ENCODE results near the gene ZHX3. TPM values are rescaled to one million over a fixed set of nuclear protein-coding genes. Genes with fewer than 3 reads are reported as not detected.

The ZHX3 gene
- total and polyA plus RNA-seq, 10 of the 15 experiments (the other 5 are each of a cell fraction or from before 2014, with no cell fraction given): 1.3 to 14.0 (median 5.0) TPM

GRCh38 chr20:41158082-41158625 is 159.4 kb downstream of the ZHX3 start:
- FAIRE-seq (no peak), DNase-seq (ENCODE audit: low read depth, low spot score) (no peak), ATAC-seq (no peak)
- ChIA-PET RAD21 (ENCODE audit: unreplicated experiment) (interaction anchor here (0.6 to 5.8 kb wide), 13 partner anchors 9 to 189 kb away, joined by 3 to 72 read pairs (median 4); partner anchors contain the start of gene LPIN3), CTCF (interaction anchor here (0.5 to 7.5 kb wide), 10 partner anchors 12 to 204 kb away, joined by 3 to 105 read pairs (median 11); partner anchors contain the start of genes LPIN3 and PLCG1), POLR2A (interaction anchor here (5.1 to 5.7 kb wide), 2 partner anchors 15 to 24 kb away, joined by 29 to 84 read pairs; partner anchors contain the start of gene PLCG1), SMC1A (ENCODE audit: uncharacterized antibody, unreplicated experiment) (interaction anchor here (1.1 to 5.8 kb wide), 12 partner anchors 14 to 192 kb away, joined by 3 to 71 read pairs (median 10); partner anchors contain the start of gene PLCG1)
- Histone ChIP-seq H3K79me2 (ENCODE audit: control insufficient read depth, insufficient read depth, low read length) (peaks cover 42% of the 10 kb centered on the region), H3K27me3 (replicated peaks in 1 of 2; ENCODE audit: control insufficient read depth in 2 of 2, insufficient read depth in 2 of 2, low read length in 1 of 2) (no peaks in the 10 kb centered on the region), H3K9ac (ENCODE audit: control insufficient read depth, insufficient read depth, low read length) (no peak overlapping the region; the same call in 1 of the 2 replicates), H3K4me3 (no peak overlapping the region; the same call in 1 of the 2 replicates), H3K27ac (ENCODE audit: control insufficient read depth, insufficient read depth) (peak overlapping the region; percentile 81), H2AFZ (ENCODE audit: control insufficient read depth, low read depth, low read length) (no peak overlapping the region), H3K4me1 (ENCODE audit: control insufficient read depth, insufficient read depth, low read length) (peaks cover 52% of the 10 kb centered on the region), H3K4me2 (ENCODE audit: control insufficient read depth, insufficient read depth) (peak overlapping the region; percentile 82), H4K20me1 (ENCODE audit: control insufficient read depth, insufficient read depth) (no peaks in the 10 kb centered on the region; the same call in none of the 2 replicates), H3K9me3 (replicated peaks; ENCODE audit: control insufficient read depth, insufficient read depth, low read length) (no peaks in the 10 kb centered on the region), H3K36me3 (ENCODE audit: control insufficient read depth in 2 of 2, insufficient read depth in 2 of 2, low read length in 1 of 2) (peaks cover 13 to 27% of the 10 kb centered on the region in 2 experiments)
- in situ Hi-C loops (cut with MboI): no loop called here
- 92% methylated on average over 6 of the region's 6 CpGs for WGBS (ENCODE audit: insufficient coverage, insufficient replicate concordance, low lambda C conversion rate, missing lambda C conversion rate)
- intact Hi-C loops (cut with micrococcal nuclease; ENCODE audit: unreplicated experiment): no loop called here
- TF ChIP-seq RCOR1 (conservative IDR thresholded peaks at IDR 0.05; ENCODE audit: low read depth, low read length): no peak
- no peak for TF ChIP-seq SPI1 (IDR thresholded peaks at IDR 0.05; ENCODE audit: borderline replicate concordance, insufficient read depth, low read depth, low read length)
- TF ChIP-seq JUNB (IDR thresholded peaks at IDR 0.05): no peak
- TF ChIP-seq CTCF (IDR thresholded peaks at IDR 0.05 in 2 of 3, conservative IDR thresholded peaks at IDR 0.05 in 1 of 3; ENCODE audit: control insufficient read depth in 2 of 3, extremely low read depth in 1 of 3, insufficient read depth in 1 of 3, low read depth in 3 of 3, low read length in 3 of 3): no peak
- TF ChIP-seq POLR2A (IDR thresholded peaks at IDR 0.05; ENCODE audit: low read depth, low read length): no peak
- no peak for TF ChIP-seq PAX8 (IDR thresholded peaks at IDR 0.05)
- TF ChIP-seq KLF5 (IDR thresholded peaks at IDR 0.05; ENCODE audit: partially characterized antibody): no peak
- TF ChIP-seq CBX3 (IDR thresholded peaks at IDR 0.05; ENCODE audit: borderline replicate concordance, low read depth): no peak
- TF ChIP-seq DPF2 (IDR thresholded peaks at IDR 0.05): no peak
- no peak for TF ChIP-seq NFXL1 (IDR thresholded peaks at IDR 0.05; ENCODE audit: borderline replicate concordance)
- no peak for TF ChIP-seq IRF3 (IDR thresholded peaks at IDR 0.05)
- no peak for TF ChIP-seq ZNF622 (IDR thresholded peaks at IDR 0.05)
- TF ChIP-seq CBFB (IDR thresholded peaks at IDR 0.05; ENCODE audit: low read depth): no peak
- TF ChIP-seq FOXM1 (IDR thresholded peaks at IDR 0.05; ENCODE audit: low read depth, low read length): no peak
- no peak for TF ChIP-seq MEF2B (IDR thresholded peaks at IDR 0.05; ENCODE audit: partially characterized antibody, poor library complexity, severe bottlenecking)
- no peak for TF ChIP-seq ZZZ3 (IDR thresholded peaks at IDR 0.05; ENCODE audit: control insufficient read depth, insufficient read length, low read depth)
- TF ChIP-seq RB1 (IDR thresholded peaks at IDR 0.05; ENCODE audit: borderline replicate concordance): no peak
- TF ChIP-seq ZNF207 (IDR thresholded peaks at IDR 0.05; ENCODE audit: borderline replicate concordance): no peak
- BruUV-seq (replicated peaks): no TSS peak
